ENCODE results near the gene HS2ST1.
"Not testable (repeated sequence)": the region's sequence is repeated elsewhere in the genome, so short reads cannot be mapped to it uniquely, and the experiment has no call there.

The HS2ST1 gene

GRCh38 chr1:87028576-87028975 lies 114.1 kb downstream of the HS2ST1 start:
- no peak for DNase-seq

- DNase-seq: no peak
Observed at GRCh38 chr1:87030740-87031690, 116.6 kb downstream of the HS2ST1 start.

GRCh38 chr1:87034351-87034750 lies 119.9 kb downstream of the HS2ST1 start:
- DNase-seq: no peak

- no peak for DNase-seq
Observed at GRCh38 chr1:87039096-87039495, 124.7 kb downstream of the HS2ST1 start.

- no peak for DNase-seq
Observed at GRCh38 chr1:87042111-87042811, 127.8 kb downstream of the HS2ST1 start.

GRCh38 chr1:87044424-87044823 lies 130.0 kb downstream of the HS2ST1 start:
- no peak for DNase-seq

- DNase-seq: peak; percentile 79
Observed at GRCh38 chr1:87044840-87045239, 130.4 kb downstream of the HS2ST1 start.

- DNase-seq: peak; percentile 76
Observed at GRCh38 chr1:87045761-87046304, 131.4 kb downstream of the HS2ST1 start.

- DNase-seq: no peak
Observed at GRCh38 chr1:87046951-87047350, 132.5 kb downstream of the HS2ST1 start.

GRCh38 chr1:87048237-87048636 lies 133.8 kb downstream of the HS2ST1 start:
- no peak for DNase-seq

GRCh38 chr1:87051965-87052364 lies 137.5 kb downstream of the HS2ST1 start:
- no peak for DNase-seq

GRCh38 chr1:87052400-87052799 lies 138.0 kb downstream of the HS2ST1 start:
- no peak for DNase-seq

GRCh38 chr1:87052961-87053360 lies 138.5 kb downstream of the HS2ST1 start:
- DNase-seq: no peak

GRCh38 chr1:87053446-87053845 lies 139.0 kb downstream of the HS2ST1 start:
- DNase-seq: no peak

GRCh38 chr1:87056974-87057373 lies 142.5 kb downstream of the HS2ST1 start:
- DNase-seq: no peak

- no peak for DNase-seq
Observed at GRCh38 chr1:87058343-87058649, 143.9 kb downstream of the HS2ST1 start.

- peak; percentile 3 for DNase-seq
Observed at GRCh38 chr1:87061742-87062156, 147.3 kb downstream of the HS2ST1 start.

- DNase-seq: no peak
Observed at GRCh38 chr1:87062687-87063086, 148.3 kb downstream of the HS2ST1 start.

- no peak for DNase-seq
Observed at GRCh38 chr1:87064309-87064708, 149.9 kb downstream of the HS2ST1 start.

GRCh38 chr1:87064986-87065385 lies 150.6 kb downstream of the HS2ST1 start:
- no peak for DNase-seq

GRCh38 chr1:87066708-87067107 lies 152.3 kb downstream of the HS2ST1 start:
- DNase-seq: not testable (repeated sequence)

GRCh38 chr1:87072411-87072810 lies 158.0 kb downstream of the HS2ST1 start:
- DNase-seq: no peak

- no peak for DNase-seq
Observed at GRCh38 chr1:87072904-87073303, 158.5 kb downstream of the HS2ST1 start.
